ENCODE measurements around the gene SLN. TPM values are rescaled to one million over a fixed set of nuclear protein-coding genes. Genes with fewer than 3 reads are reported as not detected.

The SLN gene
- polyA plus RNA-seq, 1 experiment, result not detected

DNA sequence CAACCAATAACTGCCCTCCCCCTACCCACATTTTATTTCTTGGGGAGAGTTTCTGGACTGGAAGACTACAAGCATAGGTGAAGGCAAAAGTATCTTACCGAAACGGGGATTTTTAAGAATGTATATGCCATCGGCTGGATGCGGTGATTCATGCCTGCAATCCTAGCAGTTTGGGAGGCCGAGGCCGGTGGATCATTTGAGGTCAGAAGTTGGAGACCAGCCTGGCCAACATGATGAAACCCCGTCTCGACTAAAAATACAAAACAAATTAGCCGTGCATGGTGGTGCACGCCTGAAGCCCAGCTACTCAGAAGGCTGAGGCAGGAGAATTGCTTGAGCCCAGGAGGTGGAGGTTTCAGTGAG, 20.8 kb upstream of the SLN start:
- DNase-seq (ENCODE audit: low read depth), result no peak
- Histone ChIP-seq H3K4me3 (ENCODE audit: low read depth, low read length) (no peak overlapping the region), H3K36me3 (ENCODE audit: control insufficient read depth, insufficient read depth, low read length) (no peaks in the 10 kb centered on the region), H3K27me3 (ENCODE audit: control insufficient read depth, insufficient read depth, low read length) (peaks cover 3% of the 10 kb centered on the region)
- POLR2A ChIA-PET, result no interaction called here
- TF ChIP-seq, protein P1, sequence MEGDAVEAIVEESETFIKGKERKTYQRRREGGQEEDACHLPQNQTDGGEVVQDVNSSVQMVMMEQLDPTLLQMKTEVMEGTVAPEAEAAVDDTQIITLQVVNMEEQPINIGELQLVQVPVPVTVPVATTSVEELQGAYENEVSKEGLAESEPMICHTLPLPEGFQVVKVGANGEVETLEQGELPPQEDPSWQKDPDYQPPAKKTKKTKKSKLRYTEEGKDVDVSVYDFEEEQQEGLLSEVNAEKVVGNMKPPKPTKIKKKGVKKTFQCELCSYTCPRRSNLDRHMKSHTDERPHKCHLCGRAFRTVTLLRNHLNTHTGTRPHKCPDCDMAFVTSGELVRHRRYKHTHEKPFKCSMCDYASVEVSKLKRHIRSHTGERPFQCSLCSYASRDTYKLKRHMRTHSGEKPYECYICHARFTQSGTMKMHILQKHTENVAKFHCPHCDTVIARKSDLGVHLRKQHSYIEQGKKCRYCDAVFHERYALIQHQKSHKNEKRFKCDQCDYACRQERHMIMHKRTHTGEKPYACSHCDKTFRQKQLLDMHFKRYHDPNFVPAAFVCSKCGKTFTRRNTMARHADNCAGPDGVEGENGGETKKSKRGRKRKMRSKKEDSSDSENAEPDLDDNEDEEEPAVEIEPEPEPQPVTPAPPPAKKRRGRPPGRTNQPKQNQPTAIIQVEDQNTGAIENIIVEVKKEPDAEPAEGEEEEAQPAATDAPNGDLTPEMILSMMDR (IDR thresholded peaks at IDR 0.05; ENCODE audit: insufficient read depth, low read depth, low read length), result no peak
- CTCF ChIA-PET, result interaction anchor here (1.3 kb wide), 1 partner anchor 16 kb away, joined by 3 read pairs; no protein-coding TSS in a partner anchor

DNA sequence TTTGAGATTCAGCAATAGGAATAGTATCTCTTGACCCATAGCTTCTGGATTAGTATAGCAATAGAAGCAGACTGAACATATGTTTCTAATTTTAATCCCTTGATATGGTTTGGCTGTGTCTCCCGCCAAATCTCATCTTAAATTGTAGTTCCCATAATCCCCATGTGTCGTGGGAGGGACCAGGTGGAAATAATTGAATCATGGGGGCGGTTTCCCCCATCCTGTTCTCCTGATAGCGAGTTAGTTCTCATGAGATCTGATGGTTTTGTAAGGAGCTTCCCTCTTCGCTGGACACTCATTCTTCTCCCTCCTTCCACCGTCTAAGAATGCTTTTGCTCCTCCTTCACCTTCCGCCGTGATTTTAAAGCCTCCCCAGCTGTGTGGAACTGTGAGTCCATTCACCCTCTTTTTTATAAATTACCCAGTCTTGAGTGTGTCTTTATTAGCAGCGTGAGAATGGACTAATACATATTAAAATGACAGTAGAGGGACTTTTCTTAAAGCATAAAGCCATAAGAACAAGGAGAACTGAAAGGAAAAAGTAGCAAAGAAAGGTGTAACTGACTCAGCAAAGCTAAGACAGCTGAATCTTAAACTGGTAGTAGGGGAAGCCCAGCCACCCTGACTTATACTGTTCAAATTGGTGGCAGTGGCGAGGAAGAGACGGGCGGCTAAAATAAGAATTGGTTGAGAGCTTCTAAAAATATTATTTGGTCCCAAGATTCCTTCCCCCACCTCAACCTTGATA, 20.3 kb upstream of the SLN start:
- Histone ChIP-seq H3K36me3 (ENCODE audit: control insufficient read depth, insufficient read depth, low read length) (no peaks in the 10 kb centered on the region), H3K4me3 (ENCODE audit: low read depth, low read length) (no peak overlapping the region), H3K27me3 (ENCODE audit: control insufficient read depth, insufficient read depth, low read length) (peaks cover 3% of the 10 kb centered on the region)
- no peak for DNase-seq (ENCODE audit: low read depth)
- ChIA-PET POLR2A (no interaction called here), CTCF (interaction anchor here (1.0 to 1.3 kb wide), 2 partner anchors 15 to 39 kb away, joined by 3 read pairs; no protein-coding TSS in a partner anchor)
- TF ChIP-seq, protein P1 (IDR thresholded peaks at IDR 0.05; ENCODE audit: insufficient read depth, low read depth, low read length), result no peak

DNA sequence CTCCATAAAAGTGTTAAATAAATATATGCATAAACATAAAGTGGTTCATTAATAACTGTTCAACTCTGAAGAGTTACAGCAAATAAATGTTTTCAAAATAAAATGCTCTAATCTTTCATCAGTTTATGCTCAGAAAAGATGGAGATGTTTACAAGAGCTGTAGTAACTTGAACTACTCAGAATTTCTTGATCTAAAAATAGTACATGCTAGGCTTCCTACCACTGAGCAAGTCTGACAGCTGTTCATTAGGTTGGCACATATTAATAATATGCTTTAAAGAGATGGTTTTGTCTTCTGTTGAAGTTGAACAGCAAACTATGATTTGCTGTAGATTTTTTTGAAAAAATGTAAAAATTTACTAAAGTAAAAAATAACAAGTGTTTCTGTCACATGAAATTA, 10.8 kb upstream of the SLN start:
- DNase-seq (ENCODE audit: low read depth), result no peak
- ChIA-PET CTCF (interaction anchor here (0.8 kb wide), 1 partner anchor 9 kb away, joined by 4 read pairs; no protein-coding TSS in a partner anchor), POLR2A (no interaction called here)
- Histone ChIP-seq H3K4me3 (ENCODE audit: low read depth, low read length) (no peak overlapping the region), H3K36me3 (ENCODE audit: control insufficient read depth, insufficient read depth, low read length) (no peaks in the 10 kb centered on the region), H3K27me3 (ENCODE audit: control insufficient read depth, insufficient read depth, low read length) (peaks cover 7% of the 10 kb centered on the region)
- TF ChIP-seq, protein P1 (IDR thresholded peaks at IDR 0.05; ENCODE audit: insufficient read depth, low read depth, low read length), result no peak

DNA sequence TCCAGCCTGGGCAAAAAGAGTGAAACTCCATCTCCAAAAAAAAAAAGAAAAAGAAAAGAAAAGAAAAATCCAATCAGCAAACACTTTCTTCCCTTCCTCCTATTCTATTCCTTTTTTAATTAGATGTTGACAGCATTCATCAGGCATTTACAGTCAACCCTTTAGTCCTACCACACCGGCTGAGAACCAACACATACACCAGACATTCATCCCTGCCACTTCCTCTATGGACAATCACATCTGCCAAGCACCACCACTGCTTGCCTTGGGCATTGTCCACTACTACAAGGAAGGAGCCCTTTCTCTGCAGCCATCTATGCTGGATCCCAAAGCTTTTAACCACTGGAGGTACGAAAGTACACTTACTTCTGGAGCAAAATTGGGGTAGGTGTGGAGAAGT, 9.4 kb upstream of the SLN start:
- CTCF ChIA-PET, result no interaction called here

DNA sequence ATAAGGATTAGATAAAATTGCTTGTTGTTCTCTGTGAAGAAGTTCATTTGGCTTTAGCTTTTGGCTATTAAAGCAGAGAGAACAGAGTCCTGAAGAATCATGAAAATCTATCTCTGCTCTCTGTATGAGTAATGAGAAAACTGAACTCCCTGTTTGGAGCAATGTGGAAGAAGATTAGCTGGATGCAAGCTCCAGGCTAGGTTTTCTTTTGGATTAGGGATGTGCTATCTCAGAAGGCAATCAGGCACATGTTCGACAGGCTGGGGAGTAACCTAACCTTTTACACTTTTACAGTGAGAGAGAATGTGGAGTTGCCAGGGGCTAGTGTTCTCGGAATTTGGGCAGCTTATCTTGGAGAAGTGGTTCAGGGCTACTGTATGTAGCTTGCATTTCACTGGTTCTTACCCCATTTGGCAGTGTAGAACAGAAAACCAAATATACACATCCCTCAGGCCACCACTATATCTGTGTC, 8.5 kb upstream of the SLN start:
- DNase-seq (ENCODE audit: low read depth), result no peak
- H3K36me3 ChIP-seq (ENCODE audit: control insufficient read depth, insufficient read depth, low read length), result no peaks in the 10 kb centered on the region
- TF ChIP-seq, protein P1 (IDR thresholded peaks at IDR 0.05; ENCODE audit: insufficient read depth, low read depth, low read length), result no peak
- H3K4me3 ChIP-seq (ENCODE audit: low read depth, low read length), result no peak overlapping the region
- H3K27me3 ChIP-seq (ENCODE audit: control insufficient read depth, insufficient read depth, low read length), result peaks cover 7% of the 10 kb centered on the region
- POLR2A ChIA-PET, result no interaction called here
- CTCF ChIA-PET, result no interaction called here

More for the DNA sequence above, 9.4 kb upstream of the SLN start:
- Histone ChIP-seq H3K27me3 (ENCODE audit: control insufficient read depth, insufficient read depth, low read length) (peaks cover 7% of the 10 kb centered on the region), H3K4me3 (ENCODE audit: low read depth, low read length) (no peak overlapping the region), H3K36me3 (ENCODE audit: control insufficient read depth, insufficient read depth, low read length) (no peaks in the 10 kb centered on the region)
- TF ChIP-seq, protein P1 (IDR thresholded peaks at IDR 0.05; ENCODE audit: insufficient read depth, low read depth, low read length), result no peak
- POLR2A ChIA-PET, result no interaction called here
- no peak for DNase-seq (ENCODE audit: low read depth)

Data from BJ (cell line).